ENCODE measurements around the gene CZIB. TPM values are rescaled to one million over a fixed set of nuclear protein-coding genes. Genes with fewer than 3 reads are reported as not detected.

CZIB gene
- total and polyA plus RNA-seq, 2 of the 8 experiments (the other 6 are each of a cell fraction or from before 2014, with no cell fraction given), result 46.5 to 48.0 TPM

- no peak for TF ChIP-seq EP300 (IDR thresholded peaks at IDR 0.05; ENCODE audit: borderline replicate concordance in 1 of 2, low read depth in 2 of 2, low read length in 2 of 2)
Observed at GRCh38 chr1:53249706-53250105, 29.3 kb upstream of the CZIB start (continued).
